Astrocyte of the cerebellum (primary cell): ENCODE measurements around the gene SLC6A7.
"Not testable (repeated sequence)": the region's sequence is repeated elsewhere in the genome, so short reads cannot be mapped to it uniquely, and the experiment has no call there.

Experiments used
- DNase-seq: peaks from one replicate; pipeline ENCODE4 v3.0.0-alpha.2; 2011; ENCODE audit warnings: low read depth
- H3K4me3 ChIP-seq: 2 replicates; pipeline ENCODE4 v1.5.1; 2011; ENCODE audit warnings: mild to moderate bottlenecking, low read depth, low read length, moderate library complexity
- in situ Hi-C: cut with HindIII; loops from 2 replicates; pipeline ENCODE4 v1.10.0; 2017; ENCODE audit warnings: low sequenced_read_pairs
- TF ChIP-seq, protein P1 (sequence below): IDR thresholded peaks from 2 replicates; pipeline ENCODE4 v1.5.1; 2012; ENCODE audit warnings: low read length, low read depth, moderate library complexity, mild to moderate bottlenecking; ENCODE audit errors: missing control alignments

The SLC6A7 gene

DNA sequence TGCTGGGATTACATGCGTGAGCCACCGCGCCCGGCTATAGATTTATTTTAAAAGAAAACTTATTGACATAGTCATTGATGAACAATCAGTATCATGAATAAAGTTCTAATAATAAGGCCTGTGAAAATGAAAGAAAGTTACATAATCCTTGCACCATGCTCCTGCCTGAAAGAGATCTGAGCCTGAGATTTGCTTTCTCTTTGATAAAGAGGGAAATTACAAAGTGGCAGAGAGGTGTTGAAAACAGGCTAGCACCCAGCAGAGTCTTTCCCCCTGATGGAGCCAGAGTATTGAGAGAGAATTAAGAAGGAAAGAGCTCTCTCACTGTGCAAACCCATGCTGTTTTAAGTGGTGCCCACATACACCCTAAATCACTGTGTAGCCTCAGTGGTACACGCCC is 37.2 kb downstream of the SLC6A7 start:
- no peak for DNase-seq
- TF ChIP-seq, protein P1, sequence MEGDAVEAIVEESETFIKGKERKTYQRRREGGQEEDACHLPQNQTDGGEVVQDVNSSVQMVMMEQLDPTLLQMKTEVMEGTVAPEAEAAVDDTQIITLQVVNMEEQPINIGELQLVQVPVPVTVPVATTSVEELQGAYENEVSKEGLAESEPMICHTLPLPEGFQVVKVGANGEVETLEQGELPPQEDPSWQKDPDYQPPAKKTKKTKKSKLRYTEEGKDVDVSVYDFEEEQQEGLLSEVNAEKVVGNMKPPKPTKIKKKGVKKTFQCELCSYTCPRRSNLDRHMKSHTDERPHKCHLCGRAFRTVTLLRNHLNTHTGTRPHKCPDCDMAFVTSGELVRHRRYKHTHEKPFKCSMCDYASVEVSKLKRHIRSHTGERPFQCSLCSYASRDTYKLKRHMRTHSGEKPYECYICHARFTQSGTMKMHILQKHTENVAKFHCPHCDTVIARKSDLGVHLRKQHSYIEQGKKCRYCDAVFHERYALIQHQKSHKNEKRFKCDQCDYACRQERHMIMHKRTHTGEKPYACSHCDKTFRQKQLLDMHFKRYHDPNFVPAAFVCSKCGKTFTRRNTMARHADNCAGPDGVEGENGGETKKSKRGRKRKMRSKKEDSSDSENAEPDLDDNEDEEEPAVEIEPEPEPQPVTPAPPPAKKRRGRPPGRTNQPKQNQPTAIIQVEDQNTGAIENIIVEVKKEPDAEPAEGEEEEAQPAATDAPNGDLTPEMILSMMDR, result no peak
- no peak overlapping the region for H3K4me3 ChIP-seq
- in situ Hi-C loops, result no loop called here

DNA sequence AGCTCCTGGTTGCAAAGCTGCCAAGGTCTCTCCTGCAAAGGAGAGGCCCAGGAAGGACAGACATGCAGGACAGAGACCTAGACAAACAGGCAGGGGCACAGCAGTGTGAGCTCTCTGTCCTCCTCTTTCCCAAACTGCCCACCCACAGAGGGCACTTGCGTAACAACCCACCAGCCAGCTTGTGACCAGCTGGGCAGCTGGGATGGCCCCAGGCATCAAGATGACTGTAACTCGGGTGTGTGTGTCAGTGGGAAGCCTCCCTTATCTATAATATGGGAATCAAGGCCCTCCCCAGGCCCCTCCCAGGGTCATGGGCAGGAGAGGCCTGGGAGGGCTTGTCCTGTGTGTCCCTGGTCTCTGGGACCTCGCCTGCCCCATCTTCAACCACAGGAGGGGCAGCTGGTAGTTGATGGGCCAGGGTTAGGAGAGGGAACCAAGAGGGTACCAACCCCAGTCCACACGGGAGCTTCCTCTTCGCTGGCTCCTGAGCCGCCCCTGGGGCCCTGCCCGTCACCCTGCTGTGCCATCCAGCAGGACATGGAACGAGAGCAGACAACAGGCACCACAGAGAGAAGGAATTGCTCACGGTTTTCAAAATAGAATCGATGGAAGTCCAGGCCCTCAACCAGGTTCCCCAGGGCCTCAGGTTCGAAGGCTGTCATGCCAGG is 37.9 kb downstream of the SLC6A7 start:
- TF ChIP-seq, protein P1, result no peak
- in situ Hi-C loops, result no loop called here
- DNase-seq, result no peak
- H3K4me3 ChIP-seq, result no peak overlapping the region

DNA sequence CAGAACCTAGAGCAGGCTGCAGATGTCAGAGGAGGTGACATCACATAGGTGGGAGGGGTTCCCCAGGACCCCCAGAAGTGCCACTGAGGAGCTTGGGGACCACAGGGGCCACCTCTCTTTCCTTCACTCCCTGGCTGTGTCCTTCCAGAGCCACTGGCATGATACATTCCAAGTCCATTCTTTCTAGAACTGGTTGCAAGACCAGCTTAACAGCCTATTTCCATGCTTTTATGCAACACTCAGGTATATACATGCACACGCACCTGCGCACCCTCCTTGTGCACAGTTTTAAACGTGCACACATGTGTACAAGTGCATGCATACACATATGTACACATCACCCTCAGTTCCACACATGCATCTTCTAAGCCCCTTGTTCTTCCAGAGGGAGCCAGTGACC is 39.7 kb downstream of the SLC6A7 start:
- TF ChIP-seq, protein P1, result no peak
- no peak overlapping the region for H3K4me3 ChIP-seq
- in situ Hi-C loops, result no loop called here
- no peak for DNase-seq

DNA sequence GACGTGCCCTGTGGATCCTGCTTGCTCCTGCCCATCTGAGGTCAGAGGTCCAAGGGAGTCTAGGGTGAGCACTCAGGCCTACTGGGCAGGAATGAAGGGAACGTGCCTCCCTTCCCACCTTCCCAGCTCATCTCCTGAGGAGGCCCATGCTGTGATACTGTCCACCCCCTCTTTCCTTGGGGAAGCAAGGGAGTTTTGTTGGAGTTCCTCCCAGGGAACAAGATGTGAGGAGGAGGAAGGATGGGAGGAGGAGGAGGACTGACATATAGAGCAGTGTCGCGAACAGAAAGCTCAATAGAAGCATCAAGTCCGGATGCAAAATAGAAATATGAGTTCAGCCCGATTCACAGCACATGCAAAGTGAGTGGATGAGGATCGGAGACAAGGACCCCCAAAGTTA is 41.0 kb downstream of the SLC6A7 start:
- TF ChIP-seq, protein P1, result no peak
- DNase-seq, result no peak
- in situ Hi-C loops, result loop anchor here (5.0 kb wide), 2 partner anchors 41 to 59 kb away; no protein-coding TSS in a partner anchor
- no peak overlapping the region for H3K4me3 ChIP-seq

DNA sequence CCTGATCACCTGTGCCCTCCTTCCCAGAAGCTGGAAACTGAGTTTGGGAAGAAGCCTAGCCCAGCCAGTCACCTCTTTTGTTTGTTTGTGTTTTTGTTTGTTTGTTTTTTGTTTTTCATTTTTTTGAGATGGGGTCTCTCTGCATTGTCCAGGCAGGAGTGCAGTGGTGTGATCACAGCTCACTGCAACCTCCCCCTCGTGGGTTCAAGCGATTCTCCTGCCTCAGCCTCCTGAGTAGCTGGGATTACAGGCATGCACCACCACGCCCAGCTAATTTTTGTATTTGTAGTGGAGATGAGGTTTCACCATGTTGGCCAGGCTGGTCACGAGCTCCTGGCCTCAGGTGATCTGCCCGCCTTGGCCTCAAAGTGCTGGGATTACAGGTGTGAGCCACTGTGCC is 43.8 kb downstream of the SLC6A7 start:
- H3K4me3 ChIP-seq, DNase-seq: not testable (repeated sequence)
- in situ Hi-C loops, result loop anchor here (5.0 kb wide), 2 partner anchors 39 to 61 kb away; no protein-coding TSS in a partner anchor

DNA sequence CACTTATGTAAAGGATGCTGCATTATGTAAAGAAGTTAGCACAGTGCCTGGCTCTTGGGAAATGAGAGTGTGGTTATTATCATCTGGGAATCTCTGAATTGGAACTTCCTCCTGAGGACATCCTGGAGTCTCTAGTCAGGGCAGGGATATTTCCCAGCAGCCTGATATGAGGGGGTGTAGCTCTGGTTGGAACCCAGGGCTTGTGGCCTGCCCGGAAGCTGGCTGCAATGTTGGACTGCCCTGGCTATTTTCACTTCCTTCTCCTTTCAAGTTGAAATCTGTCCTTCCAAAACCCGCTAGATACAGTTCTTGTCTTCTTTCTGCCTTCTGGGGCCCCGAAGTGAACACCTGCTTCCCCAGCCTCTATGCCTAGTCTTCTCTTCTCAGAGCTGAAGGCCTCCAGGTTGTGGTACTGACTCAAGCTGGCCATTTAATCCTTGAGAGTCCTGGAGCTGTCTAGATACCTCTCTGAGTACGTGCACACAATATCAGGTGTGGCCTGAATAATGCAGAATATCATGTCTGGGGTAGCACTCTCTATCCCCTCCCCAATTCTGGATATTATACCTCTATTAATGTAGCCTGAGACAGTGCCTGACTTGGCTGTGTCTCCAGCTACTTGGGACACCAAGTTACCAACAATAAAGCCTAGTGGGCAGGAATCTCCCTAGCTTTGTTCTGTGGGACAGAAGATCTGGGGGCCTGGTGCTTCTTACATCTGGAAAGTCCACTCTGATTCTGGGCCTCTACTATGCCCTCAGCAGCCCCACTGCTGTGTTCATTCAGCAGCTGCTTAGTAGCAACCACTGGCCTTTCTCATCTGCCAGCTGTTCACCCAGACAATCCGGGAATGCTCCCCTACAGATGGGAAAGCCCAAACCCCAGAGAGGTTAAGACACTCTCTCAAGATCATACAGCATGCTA is 45.0 kb downstream of the SLC6A7 start:
- TF ChIP-seq, protein P1, result no peak

DNA sequence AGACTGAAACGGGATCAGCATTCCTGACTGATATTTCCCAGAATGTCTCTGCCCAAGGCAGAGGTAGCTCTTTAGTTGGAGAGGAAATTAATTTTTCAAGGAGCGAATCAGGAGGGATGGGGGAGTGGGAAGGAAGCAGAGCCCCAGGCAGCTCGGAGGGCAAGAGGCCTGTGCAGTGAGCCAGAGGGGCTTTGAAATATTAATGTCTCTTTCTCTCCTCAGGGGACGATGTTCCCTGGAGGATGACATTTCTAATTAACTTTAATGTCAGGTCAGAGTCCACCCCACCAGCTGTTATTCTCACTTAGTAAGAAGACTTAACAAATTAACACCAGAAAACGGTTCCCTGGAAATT is 45.6 kb downstream of the SLC6A7 start:
- TF ChIP-seq, protein P1, result no peak
- no peak overlapping the region for H3K4me3 ChIP-seq
- DNase-seq, result no peak
- in situ Hi-C loops, result no loop called here

More for the DNA sequence above, 45.0 kb downstream of the SLC6A7 start:
- no peak for DNase-seq
- in situ Hi-C loops, result loop anchor here (5.0 kb wide), 2 partner anchors 37 to 63 kb away; no protein-coding TSS in a partner anchor
- no peak overlapping the region for H3K4me3 ChIP-seq
